K562 treated with DMSO at 1 percent for 48 hours (cell line): ENCODE results near the gene TMSB4Y. TPM values are rescaled to one million over a fixed set of nuclear protein-coding genes. Genes with fewer than 3 reads are reported as not detected.

Experiments used
- total RNA-seq: library from RNA; unstranded; fragments of 300-600 nt; gene quantifications from 2 replicates; pipeline ENCODE4 v1.2.3, GENCODE V29; 2022; ENCODE audit warnings: low replicate concordance; ENCODE audit errors: extremely low read depth

Gene TMSB4Y
- total RNA-seq = not detected in 2 replicates

DNA sequence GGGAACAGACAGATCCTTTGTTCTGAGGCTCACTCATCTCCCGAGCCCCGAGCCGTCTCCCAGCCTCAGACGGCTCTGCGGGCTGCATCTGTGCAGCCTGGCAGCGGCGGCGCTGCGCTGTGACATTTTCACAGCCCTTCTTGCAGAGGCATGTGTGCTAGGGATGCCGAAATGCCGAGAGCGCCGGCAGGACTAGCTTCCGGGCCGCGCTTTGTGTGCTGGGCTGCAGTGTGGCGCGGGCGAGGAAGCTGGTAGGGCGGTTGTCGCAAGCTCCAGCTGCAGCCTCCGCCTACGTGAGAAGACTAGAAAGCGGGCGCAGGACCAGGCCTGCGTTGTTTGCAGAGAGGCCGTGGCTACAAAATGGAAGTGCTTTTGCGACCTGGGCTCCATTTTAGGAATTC, at the start of gene TMSB4Y:
Gene TMSB4Y (plus strand): TSS at position 332 of the 401 bp plus-strand sequence.

Other genes starting within 250 kb of the TMSB4Y start
- gene UTY, start 223.9 kb upstream of the TMSB4Y start, total RNA-seq = not detected in 2 replicates